PC-3 (cell line): Measurements from ENCODE around the gene OR4M1. TPM values are rescaled to one million over a fixed set of nuclear protein-coding genes. Genes with fewer than 3 reads are reported as not detected.
"Not testable (repeated sequence)": the region's sequence is repeated elsewhere in the genome, so short reads cannot be mapped to it uniquely, and the experiment has no call there.

ENCODE experiments used
- ATAC-seq: fragments of 200-7000 bp; cut with Tn5 transposase; 2 replicates; pipeline ENCODE4 v1.9.1; 2020; ENCODE audit warnings: mild to moderate bottlenecking, moderate library complexity
- BruUV-seq: library from RNA; stranded (reverse); fragments of 400-500 nt; replicated peaks from 2 replicates; lab custom pipeline; 2021; lab: Mats Ljungman, UMichigan
- CTCF ChIA-PET: fragments of 300-600 bp; sonication (Branson Sonifier 250); formaldehyde crosslinking; loops from one replicate; lab custom pipeline; 2022; ENCODE audit warnings: antibody characterized with exemption; lab: Charles Lee
- POLR2A ChIA-PET: fragments of 300-600 bp; sonication (Branson Sonifier 250); formaldehyde crosslinking; loops from one replicate; lab custom pipeline; 2022; ENCODE audit warnings: antibody characterized with exemption; ENCODE audit not compliant: unreplicated experiment; lab: Charles Lee
- DNase-seq: peaks from one replicate; pipeline ENCODE4 v3.0.0-alpha.2; 2015
- H2AFZ ChIP-seq: fragments of 300-600 bp; sonication (generic); 2 replicates; pipeline ENCODE4 v1.6.0; 2016; ENCODE audit warnings: antibody characterized with exemption, low read length
- H3F3A ChIP-seq: fragments of 300-600 bp; sonication (generic); one replicate; pipeline ENCODE4 v1.6.0; 2017; ENCODE audit warnings: antibody characterized with exemption, low read length, control low read depth, mild to moderate bottlenecking; ENCODE audit not compliant: unreplicated experiment
- H3K27ac ChIP-seq: fragments of 300-600 bp; sonication (generic); 2 replicates; pipeline ENCODE4 v1.5.1; 2016; ENCODE audit warnings: mild to moderate bottlenecking, low read length
- H3K27me3 ChIP-seq: fragments of 300-600 bp; sonication (generic); 2 replicates; pipeline ENCODE4 v1.6.1; 2016; ENCODE audit warnings: low read length, mixed read lengths
- H3K36me3 ChIP-seq: fragments of 300-600 bp; sonication (generic); 2 replicates; pipeline ENCODE4 v1.6.1; 2016; ENCODE audit warnings: low read depth, mixed run types, low read length, mixed read lengths
- H3K4me1 ChIP-seq: fragments of 300-600 bp; sonication (generic); 2 replicates; pipeline ENCODE4 v1.5.1; 2016; ENCODE audit warnings: low read length; ENCODE audit not compliant: insufficient read depth
- H3K4me2 ChIP-seq: fragments of 300-600 bp; sonication (generic); 2 replicates; pipeline ENCODE4 v1.6.0; 2016; ENCODE audit warnings: low read length
- H3K4me3 ChIP-seq: fragments of 300-600 bp; sonication (generic); 2 replicates; pipeline ENCODE4 v1.5.1; 2016; ENCODE audit warnings: mild to moderate bottlenecking, low read length, mixed read lengths
- H3K79me2 ChIP-seq: fragments of 300-600 bp; sonication (generic); 2 replicates; pipeline ENCODE4 v1.6.1; 2017; ENCODE audit warnings: low read length, mixed read lengths
- H3K9ac ChIP-seq: fragments of 300-600 bp; sonication (generic); 2 replicates; pipeline ENCODE4 v1.6.0; 2016; ENCODE audit warnings: mild to moderate bottlenecking, low read length
- H3K9me2 ChIP-seq: fragments of 300-600 bp; sonication (generic); replicated peaks from 2 replicates; pipeline ENCODE4 v1.6.1; 2016; ENCODE audit warnings: mixed run types, low read length, mixed read lengths
- H3K9me3 ChIP-seq: fragments of 300-600 bp; sonication (generic); 2 replicates; pipeline ENCODE4 v1.6.1; 2016; ENCODE audit warnings: low read length, mixed read lengths
- H4K20me1 ChIP-seq: fragments of 300-600 bp; sonication (generic); 2 replicates; pipeline ENCODE4 v1.6.1; 2016; ENCODE audit warnings: low read length, mixed read lengths
- EZH2 ChIP-seq: fragments of 300-600 bp; sonication (generic); IDR thresholded peaks from one replicate; pipeline ENCODE4 v1.6.1; 2017; ENCODE audit warnings: antibody characterized with exemption, mild to moderate bottlenecking, low read length; ENCODE audit not compliant: unreplicated experiment
- EZH2phosphoT487 ChIP-seq: fragments of 300-600 bp; sonication (generic); IDR thresholded peaks from 2 replicates; pipeline ENCODE4 v1.6.1; 2018; ENCODE audit warnings: mild to moderate bottlenecking, antibody characterized with exemption, low read length, borderline replicate concordance
- intact Hi-C: fragments of 100-400 bp; cut with micrococcal nuclease; formaldehyde crosslinking; loops from 2 replicates; pipeline ENCODE4 v1.9.0; 2023
- total RNA-seq: library from RNA; depleted of rRNA; stranded (reverse); fragments of >200 nt; gene quantifications from 2 replicates; pipeline ENCODE4 v1.2.3, GENCODE V29; 2014
- TF ChIP-seq, protein P1 (sequence below): fragments of 300-600 bp; sonication (generic); conservative IDR thresholded peaks from 2 replicates; pipeline ENCODE4 v1.5.1; 2017; ENCODE audit warnings: antibody characterized with exemption, low read depth, mild to moderate bottlenecking, low read length

The OR4M1 gene
- total RNA-seq, 1 experiment from 2014 or later, result not detected

DNA sequence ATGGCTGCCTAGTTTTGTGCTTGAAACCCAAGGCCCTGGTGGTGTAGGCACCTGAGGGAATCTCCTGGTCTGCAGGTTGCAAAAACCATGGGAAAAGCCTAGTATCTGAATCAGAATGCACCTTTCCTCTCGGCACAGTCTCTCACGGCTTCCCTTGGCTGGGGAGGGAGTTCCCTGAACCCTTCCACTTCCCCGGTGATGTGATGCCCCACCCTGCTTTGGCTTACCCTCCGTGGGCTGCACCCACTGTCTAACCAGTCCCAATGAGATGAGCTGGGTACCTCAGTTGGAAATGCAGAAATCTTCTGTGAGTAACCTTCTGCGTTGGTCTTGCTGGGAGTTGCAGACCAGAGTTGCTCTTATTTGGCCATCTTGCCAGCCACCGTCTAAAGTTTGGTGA is 47.7 kb downstream of the OR4M1 start:
- H3K9ac ChIP-seq, BruUV-seq, H3K4me2 ChIP-seq, ATAC-seq, H3K4me3 ChIP-seq, H3K27ac ChIP-seq, H3K9me2 ChIP-seq, H4K20me1 ChIP-seq, H3K9me3 ChIP-seq, H3K79me2 ChIP-seq, H3K27me3 ChIP-seq, H3F3A ChIP-seq, DNase-seq, intact Hi-C loops, H3K36me3 ChIP-seq, POLR2A ChIA-PET, CTCF ChIA-PET, H3K4me1 ChIP-seq, H2AFZ ChIP-seq: not testable (repeated sequence)

DNA sequence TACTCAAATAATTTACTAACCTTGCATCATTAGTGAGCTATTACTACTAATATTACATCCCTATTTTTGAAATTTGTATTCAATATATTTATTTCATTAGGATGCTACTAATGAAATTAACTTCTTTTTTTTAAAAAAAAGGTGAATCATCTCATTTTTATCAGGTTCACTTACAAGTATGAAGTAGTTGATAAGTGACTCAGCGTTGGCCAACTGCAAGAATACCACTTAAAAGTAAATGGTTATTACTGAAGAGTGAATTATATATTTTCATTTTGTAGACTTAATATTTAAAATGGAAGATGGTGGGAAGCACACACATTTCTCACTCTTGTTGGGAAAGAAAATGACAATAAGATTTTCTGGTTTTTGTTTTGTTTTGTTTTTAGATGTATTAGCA is 49.9 kb downstream of the OR4M1 start:
- Histone ChIP-seq H3K36me3 (no peaks in the 10 kb centered on the region), H3K27ac (no peak overlapping the region), H3K4me1 (no peaks in the 10 kb centered on the region), H3K79me2 (no peaks in the 10 kb centered on the region), H4K20me1 (no peaks in the 10 kb centered on the region), H3K9me2 (no peaks in the 10 kb centered on the region), H3K9me3 (0 out of 2 replicates have a peak, but pooled peaks cover 4% of the 10 kb centered on the region), H3K4me3 (no peak overlapping the region), H2AFZ (no peak overlapping the region), H3K9ac (no peak overlapping the region), H3F3A (no peaks in the 10 kb centered on the region), H3K4me2 (no peak overlapping the region), H3K27me3 (no peaks in the 10 kb centered on the region)
- TF ChIP-seq EZH2phosphoT487 (no peak), EZH2 (no peak)
- TF ChIP-seq, protein P1, sequence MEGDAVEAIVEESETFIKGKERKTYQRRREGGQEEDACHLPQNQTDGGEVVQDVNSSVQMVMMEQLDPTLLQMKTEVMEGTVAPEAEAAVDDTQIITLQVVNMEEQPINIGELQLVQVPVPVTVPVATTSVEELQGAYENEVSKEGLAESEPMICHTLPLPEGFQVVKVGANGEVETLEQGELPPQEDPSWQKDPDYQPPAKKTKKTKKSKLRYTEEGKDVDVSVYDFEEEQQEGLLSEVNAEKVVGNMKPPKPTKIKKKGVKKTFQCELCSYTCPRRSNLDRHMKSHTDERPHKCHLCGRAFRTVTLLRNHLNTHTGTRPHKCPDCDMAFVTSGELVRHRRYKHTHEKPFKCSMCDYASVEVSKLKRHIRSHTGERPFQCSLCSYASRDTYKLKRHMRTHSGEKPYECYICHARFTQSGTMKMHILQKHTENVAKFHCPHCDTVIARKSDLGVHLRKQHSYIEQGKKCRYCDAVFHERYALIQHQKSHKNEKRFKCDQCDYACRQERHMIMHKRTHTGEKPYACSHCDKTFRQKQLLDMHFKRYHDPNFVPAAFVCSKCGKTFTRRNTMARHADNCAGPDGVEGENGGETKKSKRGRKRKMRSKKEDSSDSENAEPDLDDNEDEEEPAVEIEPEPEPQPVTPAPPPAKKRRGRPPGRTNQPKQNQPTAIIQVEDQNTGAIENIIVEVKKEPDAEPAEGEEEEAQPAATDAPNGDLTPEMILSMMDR, result no peak
- ChIA-PET CTCF (no interaction called here), POLR2A (no interaction called here)
- DNase-seq (no peak), ATAC-seq (no peak)
- no TSS peak for BruUV-seq
- intact Hi-C loops, result no loop called here

DNA sequence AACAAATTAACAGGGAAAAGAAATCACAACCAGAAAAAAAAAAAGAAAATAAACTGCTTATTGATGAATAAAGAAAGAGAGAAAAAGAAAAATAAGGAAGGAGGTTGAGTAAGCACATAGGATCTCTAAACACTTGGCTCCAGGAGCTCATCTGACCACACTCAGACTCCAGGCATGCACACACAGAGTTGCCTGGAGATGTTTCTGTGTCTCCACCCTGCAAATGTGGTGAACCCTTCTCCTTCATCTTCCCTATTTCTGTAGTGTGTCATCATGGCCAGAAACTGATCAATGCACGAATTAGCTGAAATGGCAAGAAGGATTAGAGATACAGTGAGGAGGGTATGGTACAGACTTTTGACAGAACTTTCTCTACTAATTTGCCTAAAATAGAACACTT is 50.5 kb downstream of the OR4M1 start:
- H3K9ac ChIP-seq, result no peak overlapping the region
- H3K9me2 ChIP-seq, result no peaks in the 10 kb centered on the region
- TF ChIP-seq EZH2, result no peak
- TF ChIP-seq, protein P1, result no peak
- no peaks in the 10 kb centered on the region for H3K27me3 ChIP-seq
- intact Hi-C loops, result no loop called here
- H4K20me1 ChIP-seq, result no peaks in the 10 kb centered on the region
- H3K4me3 ChIP-seq, result no peak overlapping the region
- H3K27ac ChIP-seq, result no peak overlapping the region
- no peaks in the 10 kb centered on the region for H3K79me2 ChIP-seq
- no peak overlapping the region for H2AFZ ChIP-seq
- BruUV-seq, result no TSS peak
- ATAC-seq, result no peak
- 0 out of 2 replicates have a peak, but pooled peaks cover 4% of the 10 kb centered on the region for H3K9me3 ChIP-seq
- ChIA-PET CTCF (no interaction called here), POLR2A (no interaction called here)
- no peaks in the 10 kb centered on the region for H3F3A ChIP-seq
- H3K4me1 ChIP-seq, result no peaks in the 10 kb centered on the region
- H3K4me2 ChIP-seq, result no peak overlapping the region
- DNase-seq, result no peak
- no peaks in the 10 kb centered on the region for H3K36me3 ChIP-seq

DNA sequence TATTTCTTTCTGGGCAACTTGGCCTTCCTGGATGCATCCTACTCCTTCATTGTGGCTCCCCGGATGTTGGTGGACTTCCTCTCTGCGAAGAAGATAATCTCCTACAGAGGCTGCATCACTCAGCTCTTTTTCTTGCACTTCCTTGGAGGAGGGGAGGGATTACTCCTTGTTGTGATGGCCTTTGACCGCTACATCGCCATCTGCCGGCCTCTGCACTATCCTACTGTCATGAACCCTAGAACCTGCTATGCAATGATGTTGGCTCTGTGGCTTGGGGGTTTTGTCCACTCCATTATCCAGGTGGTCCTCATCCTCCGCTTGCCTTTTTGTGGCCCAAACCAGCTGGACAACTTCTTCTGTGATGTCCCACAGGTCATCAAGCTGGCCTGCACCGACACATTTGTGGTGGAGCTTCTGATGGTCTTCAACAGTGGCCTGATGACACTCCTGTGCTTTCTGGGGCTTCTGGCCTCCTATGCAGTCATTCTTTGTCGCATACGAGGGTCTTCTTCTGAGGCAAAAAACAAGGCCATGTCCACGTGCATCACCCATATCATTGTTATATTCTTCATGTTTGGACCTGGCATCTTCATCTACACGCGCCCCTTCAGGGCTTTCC is 54.4 kb downstream of the OR4M1 start:
- H3K27ac ChIP-seq, H3K9me2 ChIP-seq, H3K4me3 ChIP-seq, H3K36me3 ChIP-seq, H4K20me1 ChIP-seq, BruUV-seq, H2AFZ ChIP-seq, POLR2A ChIA-PET, H3F3A ChIP-seq, H3K4me2 ChIP-seq, H3K4me1 ChIP-seq, H3K9ac ChIP-seq, H3K27me3 ChIP-seq, H3K79me2 ChIP-seq, H3K9me3 ChIP-seq, intact Hi-C loops, DNase-seq, ATAC-seq, CTCF ChIA-PET: not testable (repeated sequence)
